Fibroblast of skin of left quadriceps (primary cell): ENCODE data around the gene SMCHD1.
"Not testable (repeated sequence)": the region's sequence is repeated elsewhere in the genome, so short reads cannot be mapped to it uniquely, and the experiment has no call there.

Source experiments
- DNase-seq, 2 experiments: peaks; one replicate each; pipeline ENCODE4 v3.0.0-alpha.2; 2013; ENCODE audit warnings: low read depth in 2 of 2

Gene SMCHD1

GRCh38 chr18:2852460-2852859, 196.9 kb downstream of the SMCHD1 start:
- not testable (repeated sequence) for DNase-seq

DNA sequence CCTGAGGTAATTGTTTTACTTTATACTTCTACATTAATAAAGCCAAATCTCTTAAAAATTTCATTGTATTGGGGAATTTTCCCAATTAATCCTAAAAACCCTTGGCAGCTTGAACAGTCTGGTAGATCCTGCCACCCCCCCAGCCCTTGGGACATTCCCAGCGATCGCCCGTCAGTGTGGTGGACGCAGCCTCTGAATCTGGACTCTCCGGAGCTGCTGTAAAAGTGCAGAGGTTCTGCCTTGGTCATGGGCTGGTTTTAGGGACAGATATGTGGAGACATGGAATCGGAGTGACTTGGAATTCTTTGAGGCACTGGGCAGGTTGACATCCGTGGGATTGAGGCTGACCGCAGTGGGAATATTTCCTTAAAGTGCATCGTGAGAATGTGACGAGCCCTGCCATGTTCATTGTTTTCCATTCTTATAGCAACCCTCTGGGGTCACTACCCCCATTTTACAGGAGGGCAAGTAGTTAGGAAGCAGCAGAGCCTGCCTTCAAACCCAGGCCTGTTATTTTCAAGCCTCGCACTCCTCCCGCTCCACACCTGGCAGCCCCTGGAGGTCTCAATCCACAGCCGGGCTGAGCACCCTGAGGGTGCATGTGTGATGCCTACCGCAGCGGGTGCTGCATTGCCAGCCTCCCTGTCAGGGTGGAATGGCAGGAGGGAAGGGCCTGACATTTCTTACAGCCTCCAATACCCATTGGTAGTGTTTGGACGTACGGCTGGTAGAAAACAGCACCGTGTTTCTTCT, 197.8 kb downstream of the SMCHD1 start:
- DNase-seq, result no peak

- DNase-seq, result no peak
Observed at GRCh38 chr18:2853926-2854664, 198.6 kb downstream of the SMCHD1 start.
